HL-60 (cell line): ENCODE results near the gene MEF2A.

ENCODE experiments used
- DNase-seq, 2 experiments: peaks; one replicate each; pipeline ENCODE4 v3.0.0-alpha.2; 2010 to 2020; ENCODE audit warnings: low read depth in 1 of 2, low spot score in 1 of 2
- H3K27ac ChIP-seq: fragments of 250-450 bp; sonication (Bioruptor Pico); replicated peaks from 2 replicates; pipeline ENCODE4 v1.5.1; 2020; ENCODE audit warnings: mild to moderate bottlenecking, moderate library complexity
- H3K27me3 ChIP-seq: fragments of 250-450 bp; sonication (Bioruptor Pico); 2 replicates; pipeline ENCODE4 v1.5.1; 2021; ENCODE audit warnings: mild to moderate bottlenecking, moderate library complexity; ENCODE audit not compliant: insufficient read depth, poor library complexity, severe bottlenecking
- H3K4me3 ChIP-seq: replicated peaks from 2 replicates; pipeline ENCODE4 v1.5.1; 2011; ENCODE audit warnings: mild to moderate bottlenecking, control low read depth, low read length; ENCODE audit not compliant: insufficient read depth
- CTCF ChIP-seq: IDR thresholded peaks from one replicate; pipeline ENCODE4 v1.5.1; 2011; ENCODE audit warnings: low read length, control low read depth, inconsistent platforms; ENCODE audit not compliant: insufficient read depth
- GABPA ChIP-seq: IDR thresholded peaks from 2 replicates; pipeline ENCODE4 v1.6.1; 2012; ENCODE audit warnings: low read depth
- POLR2AphosphoS5 ChIP-seq: IDR thresholded peaks from 2 replicates; pipeline ENCODE4 v1.6.1; 2012; ENCODE audit warnings: low read depth
- REST ChIP-seq: IDR thresholded peaks from 2 replicates; pipeline ENCODE4 v1.6.1; 2012; ENCODE audit warnings: low read depth; ENCODE audit not compliant: insufficient replicate concordance
- SPI1 ChIP-seq: IDR thresholded peaks from 2 replicates; pipeline ENCODE4 v1.6.1; 2012; ENCODE audit warnings: low read depth, mild to moderate bottlenecking, borderline replicate concordance

MEF2A gene

GRCh38 chr15:99558571-99558970, 7.2 kb upstream of the MEF2A start:
- no peak overlapping the region for H3K27ac ChIP-seq
- DNase-seq = no peak
- no peak overlapping the region for H3K4me3 ChIP-seq
- H3K27me3 ChIP-seq = no peaks in the 10 kb centered on the region
- TF ChIP-seq GABPA (no peak), CTCF (no peak), SPI1 (no peak), REST (no peak), POLR2AphosphoS5 (no peak)

DNA sequence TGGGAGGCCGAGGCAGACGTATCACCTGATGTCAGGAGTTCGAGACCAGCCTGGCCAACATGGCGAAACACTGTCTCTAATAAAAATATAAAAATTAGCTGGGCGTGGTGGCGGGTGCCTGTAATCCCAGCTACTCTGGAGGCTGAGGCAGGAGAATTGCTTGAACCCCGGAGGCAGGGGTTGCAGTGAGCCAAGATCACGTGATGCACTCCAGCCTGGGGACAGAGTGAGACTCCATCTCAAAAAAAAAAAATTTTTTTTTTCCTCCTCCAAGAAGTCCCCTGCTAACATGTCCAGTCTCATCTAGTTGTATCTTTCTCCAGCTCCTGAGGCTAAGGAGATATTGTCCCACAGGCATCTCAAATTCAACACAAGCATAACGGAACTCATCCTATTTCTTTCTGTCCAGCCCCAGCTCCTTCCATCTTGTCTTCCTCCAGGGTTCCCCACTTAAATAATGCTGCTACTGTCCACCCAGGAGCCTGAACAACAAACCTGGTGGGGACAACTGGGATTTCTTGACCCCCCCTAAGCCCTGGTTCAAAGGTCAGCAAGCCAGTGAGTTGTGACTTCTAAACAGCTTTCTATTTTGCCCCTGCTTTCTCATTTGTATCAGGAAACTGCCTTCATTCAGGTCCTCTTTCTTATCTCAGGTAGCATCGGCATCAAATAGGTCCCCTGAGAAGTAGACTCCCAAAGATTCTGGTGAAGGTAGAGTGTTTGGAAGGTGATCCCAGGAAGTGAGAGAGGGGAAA, 4.1 kb upstream of the MEF2A start:
- Histone ChIP-seq H3K4me3 (no peak overlapping the region), H3K27ac (no peak overlapping the region), H3K27me3 (no peaks in the 10 kb centered on the region)
- no peak for DNase-seq
- TF ChIP-seq GABPA (no peak), SPI1 (no peak), REST (no peak), CTCF (no peak), POLR2AphosphoS5 (no peak)

- DNase-seq = no peak
- no peaks in the 10 kb centered on the region for H3K27me3 ChIP-seq
- no peak for TF ChIP-seq REST
- TF ChIP-seq POLR2AphosphoS5 = no peak
- TF ChIP-seq CTCF = no peak
- no peak overlapping the region for H3K27ac ChIP-seq
- no peak overlapping the region for H3K4me3 ChIP-seq
These were observed 3.5 kb upstream of the MEF2A start for GRCh38 chr15:99562238-99562637.
